Karpas-422 (cell line): ENCODE measurements around the gene SLC35F1. TPM values are rescaled to one million over a fixed set of nuclear protein-coding genes. Genes with fewer than 3 reads are reported as not detected.

Source experiments
- DNase-seq: peaks from one replicate; pipeline ENCODE4 v3.0.0-alpha.2; 2015
- H2AFZ ChIP-seq: fragments of 200-600 bp; sonication (generic); 2 replicates; pipeline ENCODE4 v1.6.1; 2014; ENCODE audit warnings: antibody characterized with exemption, low read length, mixed read lengths
- H3K27ac ChIP-seq: fragments of 200-600 bp; sonication (generic); 2 replicates; pipeline ENCODE4 v1.5.1; 2014; ENCODE audit warnings: mild to moderate bottlenecking, low read length, moderate library complexity
- H3K27me3 ChIP-seq: fragments of 200-600 bp; sonication (generic); 2 replicates; pipeline ENCODE4 v1.6.1; 2014; ENCODE audit warnings: low read length, mixed read lengths
- H3K36me3 ChIP-seq: fragments of 200-600 bp; sonication (generic); 2 replicates; pipeline ENCODE4 v1.6.1; 2014; ENCODE audit warnings: low read length, mixed read lengths; ENCODE audit not compliant: insufficient read depth
- H3K4me1 ChIP-seq: fragments of 200-600 bp; sonication (generic); 2 replicates; pipeline ENCODE4 v1.6.1; 2014; ENCODE audit warnings: mild to moderate bottlenecking, low read length, mixed read lengths
- H3K4me2 ChIP-seq: fragments of 200-600 bp; sonication (generic); 2 replicates; pipeline ENCODE4 v1.6.1; 2014; ENCODE audit warnings: low read length, low read depth, mild to moderate bottlenecking; ENCODE audit not compliant: poor library complexity, severe bottlenecking
- H3K4me3 ChIP-seq: fragments of 200-600 bp; sonication (generic); 2 replicates; pipeline ENCODE4 v1.5.1; 2014; ENCODE audit warnings: mild to moderate bottlenecking, antibody characterized with exemption, low read length, mixed read lengths
- H3K79me2 ChIP-seq: fragments of 200-600 bp; sonication (generic); 2 replicates; pipeline ENCODE4 v1.6.1; 2014; ENCODE audit warnings: mild to moderate bottlenecking, low read length, mixed read lengths
- H3K9ac ChIP-seq: fragments of 200-600 bp; sonication (generic); 2 replicates; pipeline ENCODE4 v1.6.0; 2014; ENCODE audit warnings: low read length
- H3K9me2 ChIP-seq: fragments of 200-600 bp; sonication (generic), shearing (Covaris generic); replicated peaks from 2 replicates; pipeline ENCODE4 v1.6.0; 2014; ENCODE audit warnings: mild to moderate bottlenecking, low read length, moderate library complexity; ENCODE audit not compliant: insufficient read depth
- H3K9me3 ChIP-seq: fragments of 300-700, 200-600 bp; sonication (generic); 2 replicates; pipeline ENCODE4 v1.6.1; 2014; ENCODE audit warnings: low read length, mixed read lengths
- H4K20me1 ChIP-seq: fragments of 200-600 bp; sonication (generic); 2 replicates; pipeline ENCODE4 v1.6.1; 2014; ENCODE audit warnings: mild to moderate bottlenecking, antibody characterized with exemption, low read length, low read depth; ENCODE audit not compliant: insufficient read depth
- total RNA-seq: library from RNA; depleted of rRNA; stranded (reverse); fragments of >200 nt; shearing (Covaris generic); gene quantifications from 2 replicates; pipeline ENCODE4 v1.2.3, GENCODE V29; 2014; ENCODE audit warnings: low replicate concordance

The SLC35F1 gene
- total RNA-seq, 1 experiment from 2014 or later: not detected

DNA sequence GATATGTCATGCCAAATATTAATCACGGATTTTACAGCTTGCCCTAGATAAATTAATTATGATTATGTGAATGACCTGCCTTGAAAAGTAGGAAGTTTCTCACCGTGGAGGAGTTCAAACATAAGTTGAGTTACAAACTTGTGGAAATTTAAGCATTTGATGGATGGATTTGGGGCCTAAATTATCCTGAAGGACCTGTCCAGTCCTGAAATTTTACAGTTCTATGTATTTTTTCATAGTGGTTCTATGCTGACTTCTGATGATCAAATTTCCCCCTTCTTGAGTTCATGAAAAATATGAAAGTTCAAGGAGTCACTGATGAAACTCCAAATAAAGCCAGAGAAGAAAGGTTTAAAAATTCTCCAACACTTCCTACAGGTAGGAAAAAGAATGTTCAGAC lies 178.6 kb downstream of the SLC35F1 start:
- DNase-seq: no peak
- Histone ChIP-seq H3K4me2 (no peak overlapping the region), H2AFZ (no peak overlapping the region), H3K4me1 (no peaks in the 10 kb centered on the region), H4K20me1 (no peaks in the 10 kb centered on the region), H3K79me2 (no peaks in the 10 kb centered on the region), H3K4me3 (no peak overlapping the region), H3K9me3 (no peaks in the 10 kb centered on the region), H3K9ac (no peak overlapping the region), H3K27ac (no peak overlapping the region), H3K36me3 (no peaks in the 10 kb centered on the region), H3K27me3 (no peaks in the 10 kb centered on the region), H3K9me2 (no peaks in the 10 kb centered on the region)

DNA sequence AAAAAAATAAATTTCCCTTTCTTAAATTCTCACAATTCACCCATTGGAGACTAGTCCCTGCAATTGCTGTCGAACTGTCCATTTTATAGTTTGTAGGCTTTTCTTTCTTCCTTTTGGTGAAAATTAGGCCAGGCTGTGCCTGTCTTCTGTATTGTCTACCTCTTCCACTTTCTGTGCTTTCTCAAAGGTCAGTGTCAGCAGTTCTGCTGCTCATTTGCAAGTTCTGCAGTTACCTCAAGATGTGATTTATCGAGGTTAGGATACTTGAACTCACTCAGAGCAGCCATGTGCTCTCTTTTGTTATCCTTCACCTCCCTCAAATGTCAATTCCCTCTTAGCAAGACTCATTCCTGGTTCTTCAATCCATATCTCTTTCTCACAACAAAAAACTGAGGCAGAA lies 179.1 kb downstream of the SLC35F1 start:
- H3K9me2 ChIP-seq: no peaks in the 10 kb centered on the region
- H3K4me2 ChIP-seq: no peak overlapping the region

DNA sequence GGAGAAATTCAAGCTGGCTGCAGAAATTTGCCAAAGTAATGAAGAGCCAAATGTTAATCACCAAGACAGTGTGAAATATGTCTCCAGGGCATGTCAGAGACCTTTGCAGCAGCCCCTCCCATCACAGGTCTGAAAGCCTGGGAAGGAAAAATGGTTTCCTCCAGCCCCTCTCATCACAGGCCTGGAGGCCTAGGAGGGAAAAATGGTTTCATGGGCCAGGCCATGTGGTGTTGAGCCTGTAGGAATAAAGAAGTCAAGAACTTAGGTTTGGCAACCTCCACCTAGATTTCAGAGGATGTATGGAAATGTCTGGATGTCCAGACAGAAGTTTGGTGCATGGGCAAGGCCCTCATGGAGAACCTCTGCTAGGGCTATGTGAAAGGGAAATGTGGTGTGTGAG lies 185.0 kb downstream of the SLC35F1 start:
- H3K36me3 ChIP-seq: no peaks in the 10 kb centered on the region
- H3K79me2 ChIP-seq: no peaks in the 10 kb centered on the region
- no peak overlapping the region for H2AFZ ChIP-seq
- no peak overlapping the region for H3K4me3 ChIP-seq
- H3K27me3 ChIP-seq: no peaks in the 10 kb centered on the region
- H3K27ac ChIP-seq: no peak overlapping the region
- no peaks in the 10 kb centered on the region for H3K9me2 ChIP-seq
- H3K4me2 ChIP-seq: no peak overlapping the region
- no peaks in the 10 kb centered on the region for H4K20me1 ChIP-seq
- no peak for DNase-seq
- H3K4me1 ChIP-seq: no peaks in the 10 kb centered on the region
- no peaks in the 10 kb centered on the region for H3K9me3 ChIP-seq
- H3K9ac ChIP-seq: no peak overlapping the region

More for the DNA sequence above, 179.1 kb downstream of the SLC35F1 start:
- no peaks in the 10 kb centered on the region for H3K4me1 ChIP-seq
- H3K79me2 ChIP-seq: no peaks in the 10 kb centered on the region
- no peaks in the 10 kb centered on the region for H3K9me3 ChIP-seq
- H3K9ac ChIP-seq: no peak overlapping the region
- no peak overlapping the region for H3K27ac ChIP-seq
- no peaks in the 10 kb centered on the region for H3K36me3 ChIP-seq
- DNase-seq: no peak
- H3K4me3 ChIP-seq: no peak overlapping the region
- no peaks in the 10 kb centered on the region for H3K27me3 ChIP-seq
- H2AFZ ChIP-seq: no peak overlapping the region
- no peaks in the 10 kb centered on the region for H4K20me1 ChIP-seq

DNA sequence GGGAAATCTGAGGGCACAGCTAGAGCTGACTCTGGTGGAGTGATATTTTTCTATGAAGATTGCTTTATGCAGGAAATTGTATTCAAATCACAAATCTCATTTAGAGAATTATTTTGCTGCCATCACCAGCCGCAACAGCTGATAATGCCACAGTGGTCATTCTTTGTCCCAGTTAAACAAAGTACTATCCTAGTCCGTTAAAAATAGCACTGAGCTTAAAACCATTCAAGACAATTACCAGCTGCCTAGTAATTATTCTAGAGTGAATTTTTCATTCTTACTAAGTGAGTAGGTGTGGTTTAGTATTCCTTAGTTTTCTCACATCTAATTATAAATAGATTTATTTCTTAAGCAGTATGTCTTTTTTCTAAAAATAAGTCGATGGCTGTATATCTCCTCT lies 190.5 kb downstream of the SLC35F1 start:
- Histone ChIP-seq H3K9ac (no peak overlapping the region), H3K4me3 (no peak overlapping the region), H3K4me2 (no peak overlapping the region), H3K27ac (no peak overlapping the region), H3K36me3 (no peaks in the 10 kb centered on the region), H3K27me3 (no peaks in the 10 kb centered on the region), H3K79me2 (no peaks in the 10 kb centered on the region), H3K9me2 (no peaks in the 10 kb centered on the region), H4K20me1 (no peaks in the 10 kb centered on the region), H3K9me3 (no peaks in the 10 kb centered on the region; the same call in 1 of the 2 replicates), H2AFZ (no peak overlapping the region), H3K4me1 (peaks cover 8% of the 10 kb centered on the region)
- no peak for DNase-seq

DNA sequence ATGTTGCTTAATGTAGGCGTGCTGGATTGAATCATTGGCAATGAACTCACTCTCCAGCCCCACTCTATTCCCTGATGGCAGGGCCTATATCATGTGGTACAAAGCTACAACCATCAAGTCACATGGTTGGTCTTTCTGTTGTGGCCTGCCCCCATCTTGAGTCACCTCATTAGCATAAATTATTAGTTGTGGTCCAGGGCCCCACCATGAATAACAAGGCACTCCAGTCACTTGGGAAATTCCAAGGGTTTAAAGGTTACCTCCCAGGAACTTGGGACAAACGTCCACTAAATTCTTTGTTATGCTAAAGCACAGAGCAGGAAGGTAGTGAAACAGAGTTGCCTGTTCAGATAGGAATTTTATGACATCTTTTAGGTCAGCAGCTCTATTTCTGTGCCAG lies 193.7 kb downstream of the SLC35F1 start:
- no peak overlapping the region for H3K4me3 ChIP-seq
- no peak overlapping the region for H3K9ac ChIP-seq
- no peaks in the 10 kb centered on the region for H3K36me3 ChIP-seq
- H3K27ac ChIP-seq: no peak overlapping the region
- H3K9me2 ChIP-seq: no peaks in the 10 kb centered on the region
- H3K4me1 ChIP-seq: peaks cover 12% of the 10 kb centered on the region
- H4K20me1 ChIP-seq: no peaks in the 10 kb centered on the region
- H3K9me3 ChIP-seq: no peaks in the 10 kb centered on the region; the same call in 1 of the 2 replicates
- no peaks in the 10 kb centered on the region for H3K79me2 ChIP-seq
- no peak overlapping the region for H3K4me2 ChIP-seq
- no peaks in the 10 kb centered on the region for H3K27me3 ChIP-seq
- no peak for DNase-seq
- no peak overlapping the region for H2AFZ ChIP-seq

DNA sequence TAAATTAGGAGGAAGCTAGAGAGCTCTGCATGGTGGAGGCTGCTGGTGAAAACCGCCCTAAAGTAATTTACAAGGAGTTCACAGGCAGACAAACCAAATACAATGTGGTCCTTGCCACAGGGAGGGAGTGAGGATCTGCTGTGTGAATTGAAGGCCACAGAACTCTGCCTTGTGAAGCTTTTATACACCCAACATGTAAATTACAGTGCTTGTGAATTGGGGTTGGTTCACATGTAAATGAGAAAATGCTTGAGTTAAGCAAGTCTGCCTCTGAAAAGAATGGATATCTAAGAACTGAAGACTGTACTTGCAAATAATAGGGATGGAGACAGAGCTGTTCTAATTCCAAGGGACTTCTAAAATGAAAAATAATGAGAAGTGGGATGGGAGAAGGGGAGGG lies 194.2 kb downstream of the SLC35F1 start:
- no peak overlapping the region for H3K4me3 ChIP-seq
- H3K9me3 ChIP-seq: no peaks in the 10 kb centered on the region; the same call in 1 of the 2 replicates
- H4K20me1 ChIP-seq: no peaks in the 10 kb centered on the region
- H3K36me3 ChIP-seq: no peaks in the 10 kb centered on the region
- no peak overlapping the region for H3K27ac ChIP-seq
- no peak overlapping the region for H3K4me2 ChIP-seq
- no peak for DNase-seq
- no peaks in the 10 kb centered on the region for H3K27me3 ChIP-seq
- H3K9me2 ChIP-seq: no peaks in the 10 kb centered on the region
- H3K4me1 ChIP-seq: peaks cover 12% of the 10 kb centered on the region
- H3K79me2 ChIP-seq: no peaks in the 10 kb centered on the region
- H2AFZ ChIP-seq: no peak overlapping the region
- H3K9ac ChIP-seq: no peak overlapping the region

DNA sequence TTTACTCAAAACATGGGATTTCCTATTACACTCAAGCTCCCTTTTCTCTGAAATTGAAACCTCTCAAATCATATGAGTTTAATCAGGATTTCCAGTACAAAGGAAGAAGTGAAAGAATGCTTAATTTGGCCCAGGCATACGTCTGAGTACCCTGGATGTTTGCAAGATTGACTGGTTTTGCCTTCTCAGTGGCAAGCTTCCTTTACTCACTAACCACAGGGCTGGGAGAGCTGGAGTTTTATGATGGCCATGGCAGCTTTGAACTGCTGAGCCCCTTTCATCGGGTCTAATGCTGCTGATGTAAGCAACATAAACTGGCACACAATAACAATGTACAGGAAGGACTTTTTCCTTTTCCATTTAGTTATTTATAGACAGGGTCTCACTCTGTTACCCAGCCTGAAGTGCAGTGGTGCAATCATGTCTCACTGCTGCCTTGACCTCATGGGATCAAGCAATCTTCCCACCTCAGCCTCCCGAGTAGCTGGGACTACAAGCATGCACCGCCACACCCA lies 194.8 kb downstream of the SLC35F1 start:
- H4K20me1 ChIP-seq: no peaks in the 10 kb centered on the region
- no peak for DNase-seq
- H3K27me3 ChIP-seq: no peaks in the 10 kb centered on the region
- no peaks in the 10 kb centered on the region for H3K36me3 ChIP-seq
- no peak overlapping the region for H3K4me3 ChIP-seq
- no peak overlapping the region for H3K4me2 ChIP-seq
- no peaks in the 10 kb centered on the region; the same call in 1 of the 2 replicates for H3K9me3 ChIP-seq
- no peak overlapping the region for H3K27ac ChIP-seq
- H3K4me1 ChIP-seq: peaks cover 12% of the 10 kb centered on the region
- H3K79me2 ChIP-seq: no peaks in the 10 kb centered on the region
- no peaks in the 10 kb centered on the region for H3K9me2 ChIP-seq
- H3K9ac ChIP-seq: no peak overlapping the region
- H2AFZ ChIP-seq: no peak overlapping the region

DNA sequence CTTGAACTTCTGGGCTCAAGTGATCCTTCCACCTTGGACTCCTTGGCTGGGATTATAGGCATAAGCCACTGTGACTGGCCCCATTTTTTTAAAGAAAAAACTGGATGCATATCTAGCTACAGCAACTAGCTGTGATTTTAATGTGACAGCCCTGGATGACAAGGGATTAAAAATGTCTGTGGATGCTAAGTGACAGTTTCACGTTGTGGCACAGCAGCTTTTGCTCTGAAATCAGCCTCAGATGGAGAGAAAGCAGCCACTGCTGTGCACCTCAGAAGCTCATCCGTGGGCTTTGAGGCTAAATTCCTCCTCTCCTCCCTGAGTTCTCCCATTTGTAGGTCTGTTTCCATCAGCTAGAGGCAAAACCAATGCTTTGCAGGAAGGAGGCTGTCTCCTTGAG lies 195.3 kb downstream of the SLC35F1 start:
- no peaks in the 10 kb centered on the region; the same call in 1 of the 2 replicates for H3K9me3 ChIP-seq

More for the DNA sequence above, 195.3 kb downstream of the SLC35F1 start:
- H3K4me1 ChIP-seq: peaks cover 12% of the 10 kb centered on the region
- no peak overlapping the region for H3K4me3 ChIP-seq
- no peaks in the 10 kb centered on the region for H3K36me3 ChIP-seq
- H3K9ac ChIP-seq: no peak overlapping the region
- no peak for DNase-seq
- no peak overlapping the region for H3K27ac ChIP-seq
- no peak overlapping the region for H3K4me2 ChIP-seq
- no peaks in the 10 kb centered on the region for H3K9me2 ChIP-seq
- no peaks in the 10 kb centered on the region for H3K27me3 ChIP-seq
- H3K79me2 ChIP-seq: no peaks in the 10 kb centered on the region
- H2AFZ ChIP-seq: no peak overlapping the region
- no peaks in the 10 kb centered on the region for H4K20me1 ChIP-seq
